ENCODE data around the gene ATG12. TPM values are rescaled to one million over a fixed set of nuclear protein-coding genes. Genes with fewer than 3 reads are reported as not detected.
A peak's percentile ranks its signal among the peaks of the same experiment; 100 is the strongest.

The ATG12 gene
- total RNA-seq, 1 experiment from 2014 or later = 48.7 TPM

- H3F3A ChIP-seq (ENCODE audit: insufficient read depth, low read depth) = peaks cover 8% of the 10 kb centered on the region; the same call in 1 of the 2 replicates
- H3K9me3 ChIP-seq (ENCODE audit: insufficient read depth, low read depth) = no peaks in the 10 kb centered on the region
- POLR2A ChIA-PET (ENCODE audit: unreplicated experiment) = no interaction called here
- no TSS peak for BruUV-seq (replicated peaks)
- H3K4me2 ChIP-seq = peak overlapping the region; percentile 43
- intact Hi-C loops (cut with micrococcal nuclease; ENCODE audit: unreplicated experiment) = no loop called here
- no peaks in the 10 kb centered on the region for H3K9me2 ChIP-seq (ENCODE audit: insufficient read depth)
- H3K4me1 ChIP-seq (replicated peaks; ENCODE audit: insufficient read depth) = peaks cover 16% of the 10 kb centered on the region
- H2AFZ ChIP-seq = no peak overlapping the region
- H3K4me3 ChIP-seq = no peak overlapping the region
- H3K36me3 ChIP-seq (ENCODE audit: low read depth) = no peaks in the 10 kb centered on the region
- peaks cover 6% of the 10 kb centered on the region for H4K20me1 ChIP-seq (ENCODE audit: insufficient read depth)
- no peak overlapping the region for H3K27ac ChIP-seq
- no peaks in the 10 kb centered on the region for H3K27me3 ChIP-seq (ENCODE audit: insufficient read depth, low read depth)
- CTCF ChIA-PET = no interaction called here
- TF ChIP-seq EZH2 (IDR thresholded peaks at IDR 0.05; ENCODE audit: low read depth) (no peak), CTCF (conservative IDR thresholded peaks at IDR 0.05) (no peak)
- DNase-seq = peak in 1 of 2 experiments; percentile 87
- no peaks in the 10 kb centered on the region for H3K79me2 ChIP-seq (ENCODE audit: low read depth)
Measured at GRCh38 chr5:115873392-115873791, 32.0 kb upstream of the ATG12 start.

DNA sequence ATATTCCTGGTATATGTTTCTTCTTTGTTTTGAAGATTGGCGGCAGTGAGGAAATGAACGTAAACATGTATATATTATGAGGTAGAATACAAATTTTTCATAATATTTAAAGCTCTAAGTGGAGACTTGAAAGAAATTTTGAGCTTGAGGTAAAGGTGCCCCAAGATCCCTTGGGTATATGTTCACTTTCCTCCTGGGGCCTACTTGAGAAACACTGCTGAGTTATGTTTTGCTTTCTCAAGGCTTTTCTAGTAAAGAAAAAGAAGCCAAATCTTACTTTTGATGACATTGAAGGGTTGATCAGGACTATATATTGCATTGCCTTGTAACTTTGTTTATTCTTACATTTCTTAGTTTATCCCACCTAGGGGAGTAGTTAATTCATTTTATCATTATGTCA is 31.1 kb upstream of the ATG12 start:
- POLR2A ChIA-PET (ENCODE audit: unreplicated experiment) = no interaction called here
- BruUV-seq (replicated peaks) = no TSS peak
- no peak overlapping the region for H2AFZ ChIP-seq
- H3K79me2 ChIP-seq (ENCODE audit: low read depth) = no peaks in the 10 kb centered on the region
- peaks cover 6% of the 10 kb centered on the region for H4K20me1 ChIP-seq (ENCODE audit: insufficient read depth)
- no peak overlapping the region for H3K4me3 ChIP-seq
- intact Hi-C loops (cut with micrococcal nuclease; ENCODE audit: unreplicated experiment) = no loop called here
- H3K27me3 ChIP-seq (ENCODE audit: insufficient read depth, low read depth) = no peaks in the 10 kb centered on the region
- H3K4me2 ChIP-seq = no peak overlapping the region
- H3K9me2 ChIP-seq (ENCODE audit: insufficient read depth) = no peaks in the 10 kb centered on the region
- no peaks in the 10 kb centered on the region for H3K9me3 ChIP-seq (ENCODE audit: insufficient read depth, low read depth)
- H3K4me1 ChIP-seq (replicated peaks; ENCODE audit: insufficient read depth) = peaks cover 16% of the 10 kb centered on the region
- H3F3A ChIP-seq (ENCODE audit: insufficient read depth, low read depth) = peaks cover 8% of the 10 kb centered on the region; the same call in 1 of the 2 replicates
- no peaks in the 10 kb centered on the region for H3K36me3 ChIP-seq (ENCODE audit: low read depth)
- TF ChIP-seq EZH2 (IDR thresholded peaks at IDR 0.05; ENCODE audit: low read depth) (no peak), CTCF (conservative IDR thresholded peaks at IDR 0.05) (no peak)
- no peak overlapping the region for H3K27ac ChIP-seq
- CTCF ChIA-PET = no interaction called here
- no peak for DNase-seq

GRCh38 chr5:115869256-115869795 is 28.0 kb upstream of the ATG12 start:
- H3K4me2 ChIP-seq = no peak overlapping the region
- peaks cover 12% of the 10 kb centered on the region for H4K20me1 ChIP-seq (ENCODE audit: insufficient read depth)
- no peak for TF ChIP-seq EZH2 (IDR thresholded peaks at IDR 0.05; ENCODE audit: low read depth)
- no peak for TF ChIP-seq CTCF (conservative IDR thresholded peaks at IDR 0.05)
- BruUV-seq (replicated peaks) = no TSS peak
- ChIA-PET CTCF (no interaction called here), POLR2A (ENCODE audit: unreplicated experiment) (no interaction called here)
- peaks cover 16% of the 10 kb centered on the region for H3K4me1 ChIP-seq (replicated peaks; ENCODE audit: insufficient read depth)
- H3K36me3 ChIP-seq (ENCODE audit: low read depth) = no peaks in the 10 kb centered on the region
- intact Hi-C loops (cut with micrococcal nuclease; ENCODE audit: unreplicated experiment) = no loop called here
- H3K79me2 ChIP-seq (ENCODE audit: low read depth) = no peaks in the 10 kb centered on the region
- H3K27me3 ChIP-seq (ENCODE audit: insufficient read depth, low read depth) = no peaks in the 10 kb centered on the region
- H3K4me3 ChIP-seq = no peak overlapping the region
- H3F3A ChIP-seq (ENCODE audit: insufficient read depth, low read depth) = peaks cover 8% of the 10 kb centered on the region; the same call in 1 of the 2 replicates
- H3K27ac ChIP-seq = no peak overlapping the region
- no peak overlapping the region for H2AFZ ChIP-seq
- H3K9me3 ChIP-seq (ENCODE audit: insufficient read depth, low read depth) = no peaks in the 10 kb centered on the region
- no peaks in the 10 kb centered on the region for H3K9me2 ChIP-seq (ENCODE audit: insufficient read depth)
- no peak for DNase-seq

All from PC-9 (cell line).